Measurements from ENCODE around the gene EPHB6. TPM values are rescaled to one million over a fixed set of nuclear protein-coding genes. Genes with fewer than 3 reads are reported as not detected.

EPHB6 gene
- total RNA-seq, 3 donors from 2014 or later: 5.2 to 29.8 (median 29.6) TPM

DNA sequence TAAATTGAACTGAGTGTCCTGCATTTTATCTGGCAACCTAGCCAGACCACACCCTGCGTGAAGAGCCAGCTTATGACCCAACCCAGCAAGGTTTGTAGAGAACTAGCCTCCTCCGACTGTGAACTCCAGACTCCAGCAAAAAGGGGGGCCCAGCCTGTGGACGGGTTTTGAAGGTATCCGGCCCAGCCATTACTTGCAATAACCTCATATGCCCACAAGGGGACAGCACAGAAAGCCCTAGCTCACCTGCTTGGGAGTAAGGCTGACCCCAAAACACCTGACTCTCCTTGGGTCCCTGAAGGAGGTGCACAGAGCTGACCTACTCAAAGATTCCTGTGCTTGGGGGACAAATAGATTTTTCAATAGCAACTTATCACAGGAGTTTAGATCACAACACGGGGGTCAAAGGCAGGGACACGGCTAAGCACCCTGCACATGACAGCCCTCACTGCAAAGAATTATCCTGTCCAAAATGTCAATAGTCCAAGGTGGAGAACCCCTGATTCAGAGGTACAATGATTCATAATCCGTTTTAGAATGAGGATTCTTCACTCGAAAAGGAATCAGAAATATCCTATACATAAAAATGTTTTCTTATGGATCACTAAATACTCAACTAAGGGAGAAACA, 26.1 kb downstream of the EPHB6 start:
- intact Hi-C loops (cut with DNase I; ENCODE audit: low total_unique reads): no loop called here
- DNase-seq (ENCODE audit: low spot score in 2 of 2): no peak
- no peaks in the 10 kb centered on the region for H3K9me3 ChIP-seq
- no peak overlapping the region for H3K4me3 ChIP-seq
- no peaks in the 10 kb centered on the region for H3K4me1 ChIP-seq
- H3K27ac ChIP-seq: no peak overlapping the region
- no peak for TF ChIP-seq POLR2AphosphoS5 (IDR thresholded peaks at IDR 0.05)
- TF ChIP-seq POLR2A (IDR thresholded peaks at IDR 0.05): no peak
- TF ChIP-seq, protein P1, sequence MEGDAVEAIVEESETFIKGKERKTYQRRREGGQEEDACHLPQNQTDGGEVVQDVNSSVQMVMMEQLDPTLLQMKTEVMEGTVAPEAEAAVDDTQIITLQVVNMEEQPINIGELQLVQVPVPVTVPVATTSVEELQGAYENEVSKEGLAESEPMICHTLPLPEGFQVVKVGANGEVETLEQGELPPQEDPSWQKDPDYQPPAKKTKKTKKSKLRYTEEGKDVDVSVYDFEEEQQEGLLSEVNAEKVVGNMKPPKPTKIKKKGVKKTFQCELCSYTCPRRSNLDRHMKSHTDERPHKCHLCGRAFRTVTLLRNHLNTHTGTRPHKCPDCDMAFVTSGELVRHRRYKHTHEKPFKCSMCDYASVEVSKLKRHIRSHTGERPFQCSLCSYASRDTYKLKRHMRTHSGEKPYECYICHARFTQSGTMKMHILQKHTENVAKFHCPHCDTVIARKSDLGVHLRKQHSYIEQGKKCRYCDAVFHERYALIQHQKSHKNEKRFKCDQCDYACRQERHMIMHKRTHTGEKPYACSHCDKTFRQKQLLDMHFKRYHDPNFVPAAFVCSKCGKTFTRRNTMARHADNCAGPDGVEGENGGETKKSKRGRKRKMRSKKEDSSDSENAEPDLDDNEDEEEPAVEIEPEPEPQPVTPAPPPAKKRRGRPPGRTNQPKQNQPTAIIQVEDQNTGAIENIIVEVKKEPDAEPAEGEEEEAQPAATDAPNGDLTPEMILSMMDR (IDR thresholded peaks at IDR 0.05): peak; percentile 55 to 80 (median 65)
- H3K27me3 ChIP-seq: no peaks in the 10 kb centered on the region
- H3K36me3 ChIP-seq: no peaks in the 10 kb centered on the region

DNA sequence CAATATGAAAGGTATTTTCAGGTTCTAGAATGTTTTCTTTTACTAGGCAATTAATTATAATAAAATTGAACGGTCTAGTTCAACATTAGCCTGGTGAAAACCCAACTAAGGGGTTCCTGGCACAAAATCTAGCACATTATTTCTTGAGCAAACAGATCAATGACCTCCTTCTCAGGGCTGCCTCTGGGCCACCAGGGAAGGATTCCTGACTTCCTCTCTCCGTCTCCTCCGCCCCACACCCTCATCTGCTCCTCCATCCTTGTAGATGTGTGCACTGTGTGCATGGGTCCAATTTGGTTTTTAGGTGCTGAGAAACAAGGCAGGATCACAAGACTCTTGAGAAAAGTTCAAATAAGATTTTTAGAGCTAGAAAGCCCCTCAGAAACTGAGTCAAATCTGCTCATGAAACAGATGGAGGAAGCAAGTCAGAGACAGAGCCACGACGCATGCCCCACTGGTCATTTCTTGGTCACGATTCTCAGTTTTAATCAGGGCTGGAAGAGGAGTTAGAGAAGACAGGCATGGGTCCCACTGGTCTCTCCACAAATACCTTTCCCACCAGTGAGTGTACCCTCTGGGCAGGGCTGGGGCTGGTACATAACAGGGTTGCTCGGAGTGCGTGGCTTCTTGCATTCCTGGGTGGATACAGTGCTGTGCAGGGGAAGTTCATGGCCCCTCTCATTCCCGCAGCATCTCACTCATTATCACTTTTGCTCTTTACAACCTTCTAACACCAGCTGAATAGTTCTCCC, 26.9 kb downstream of the EPHB6 start:
- Histone ChIP-seq H3K36me3 (no peaks in the 10 kb centered on the region), H3K27ac (peak overlapping the region; percentile 1 to 46), H3K4me3 (peak overlapping the region in 1 of 3 donors; percentile 12), H3K4me1 (no peaks in the 10 kb centered on the region), H3K9me3 (no peaks in the 10 kb centered on the region), H3K27me3 (no peaks in the 10 kb centered on the region)
- no peak for DNase-seq (ENCODE audit: low spot score in 2 of 2)
- intact Hi-C loops (cut with DNase I; ENCODE audit: low total_unique reads): no loop called here
- TF ChIP-seq POLR2A (IDR thresholded peaks at IDR 0.05) (no peak), POLR2AphosphoS5 (IDR thresholded peaks at IDR 0.05) (no peak)
- TF ChIP-seq, protein P1 (IDR thresholded peaks at IDR 0.05): no peak

DNA sequence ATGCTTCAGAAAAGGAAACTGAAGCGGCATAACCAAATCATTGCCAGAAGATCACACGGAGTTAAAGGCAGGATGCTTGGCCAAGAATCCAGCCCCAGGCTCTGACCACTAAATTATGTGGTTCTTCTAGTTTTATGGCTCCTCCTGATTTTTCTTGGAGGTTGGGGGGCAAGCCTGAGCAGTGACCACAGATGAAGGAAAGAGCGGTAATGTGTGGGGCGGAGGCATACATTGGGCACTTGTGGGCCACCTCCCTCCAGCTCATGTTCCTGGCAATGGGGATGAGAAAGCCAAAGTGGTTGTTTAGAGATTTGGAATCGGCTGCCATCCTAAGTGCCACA, 27.4 kb downstream of the EPHB6 start:
- H3K27me3 ChIP-seq: no peaks in the 10 kb centered on the region
- H3K9me3 ChIP-seq: no peaks in the 10 kb centered on the region
- TF ChIP-seq POLR2AphosphoS5 (IDR thresholded peaks at IDR 0.05): peak in 1 of 3 donors; percentile 12
- no peak for TF ChIP-seq POLR2A (IDR thresholded peaks at IDR 0.05)
- TF ChIP-seq, protein P1 (IDR thresholded peaks at IDR 0.05): no peak
- peak in 1 of 2 donors; percentile 56 for DNase-seq (ENCODE audit: low spot score in 2 of 2)
- intact Hi-C loops (cut with DNase I; ENCODE audit: low total_unique reads): no loop called here
- H3K36me3 ChIP-seq: no peaks in the 10 kb centered on the region
- H3K4me1 ChIP-seq: no peaks in the 10 kb centered on the region
- H3K4me3 ChIP-seq: peak overlapping the region in 1 of 3 donors; percentile 12
- peak overlapping the region; percentile 1 to 46 for H3K27ac ChIP-seq

DNA sequence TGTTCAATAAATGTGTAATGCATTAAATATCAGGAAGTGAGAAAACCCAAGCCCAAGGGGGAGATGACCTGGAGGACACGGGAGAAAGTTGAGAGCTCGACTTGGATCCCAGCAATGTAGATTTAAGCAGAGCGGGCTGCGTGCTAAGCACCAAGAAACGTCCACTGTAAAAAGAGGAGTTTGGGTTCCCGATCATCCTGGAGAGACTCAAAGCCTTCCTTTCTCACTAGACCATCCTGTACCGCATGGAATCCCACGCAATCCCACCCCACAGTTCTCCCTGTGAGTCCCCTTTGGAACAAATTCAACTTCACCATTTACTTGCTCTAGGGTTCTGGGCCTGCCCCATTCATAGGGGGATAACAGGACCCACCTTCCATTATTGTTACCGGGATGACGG, 28.3 kb downstream of the EPHB6 start:
- no peaks in the 10 kb centered on the region for H3K9me3 ChIP-seq
- H3K4me3 ChIP-seq: no peak overlapping the region
- DNase-seq (ENCODE audit: low spot score in 2 of 2): peak in 1 of 2 donors; percentile 15
- no peaks in the 10 kb centered on the region for H3K27me3 ChIP-seq
- no peaks in the 10 kb centered on the region for H3K4me1 ChIP-seq
- no peak for TF ChIP-seq POLR2AphosphoS5 (IDR thresholded peaks at IDR 0.05)
- TF ChIP-seq, protein P1 (IDR thresholded peaks at IDR 0.05): no peak
- intact Hi-C loops (cut with DNase I; ENCODE audit: low total_unique reads): no loop called here
- no peaks in the 10 kb centered on the region for H3K36me3 ChIP-seq
- H3K27ac ChIP-seq: peak overlapping the region in 1 of 2 donors; percentile 4

DNA sequence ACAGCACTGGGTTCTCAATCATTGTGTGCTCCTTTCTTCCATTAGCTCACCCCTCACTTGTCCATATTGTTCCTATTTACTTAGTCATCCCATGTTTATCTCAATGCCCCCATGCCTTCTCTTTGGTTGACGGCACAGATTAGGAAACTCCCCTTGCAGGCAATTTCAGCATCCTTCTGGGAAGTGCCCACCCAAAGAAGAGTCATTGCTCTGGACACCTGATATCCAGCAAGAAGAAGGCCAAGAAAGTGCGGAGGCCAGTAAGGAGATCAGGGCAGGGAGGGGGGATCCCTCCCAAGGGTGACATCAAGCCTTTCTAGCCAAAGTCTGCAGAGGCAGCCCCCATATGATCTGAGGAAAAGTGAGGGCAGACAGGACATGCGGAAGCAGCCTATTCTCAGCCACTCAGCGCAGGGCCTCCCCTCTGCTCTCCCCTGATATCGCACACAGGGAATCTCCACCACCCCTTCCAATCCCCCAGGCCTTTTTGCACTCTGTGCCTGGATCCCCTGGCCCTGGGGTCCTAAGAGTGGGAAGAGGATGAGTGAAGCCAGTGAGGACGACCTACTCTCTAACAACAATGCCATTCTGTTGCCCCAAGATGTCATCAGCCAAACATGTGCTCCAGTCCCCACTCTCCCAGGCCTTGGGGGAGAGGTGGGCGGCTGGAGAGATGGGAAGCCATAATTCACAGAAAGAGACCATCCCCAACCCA, 28.9 kb downstream of the EPHB6 start:
- intact Hi-C loops (cut with DNase I; ENCODE audit: low total_unique reads): no loop called here
- Histone ChIP-seq H3K27ac (peak overlapping the region in 1 of 2 donors; percentile 16), H3K4me3 (peak overlapping the region in 1 of 3 donors; percentile 3), H3K27me3 (no peaks in the 10 kb centered on the region), H3K9me3 (no peaks in the 10 kb centered on the region), H3K4me1 (no peaks in the 10 kb centered on the region), H3K36me3 (no peaks in the 10 kb centered on the region)
- no peak for TF ChIP-seq POLR2AphosphoS5 (IDR thresholded peaks at IDR 0.05)
- TF ChIP-seq, protein P1 (IDR thresholded peaks at IDR 0.05): no peak
- TF ChIP-seq POLR2A (IDR thresholded peaks at IDR 0.05): no peak
- no peak for DNase-seq (ENCODE audit: low spot score in 2 of 2)

Measured in breast epithelium (tissue), 4 donors.